ENCODE measurements around the gene ABI1.

The ABI1 gene

GRCh38 chr10:26780106-26780792, 80.5 kb downstream of the ABI1 start:
- Histone ChIP-seq H3K27me3 (ENCODE audit: control insufficient read depth, insufficient read depth, low read length) (no peaks in the 10 kb centered on the region), H3K9me3 (ENCODE audit: control insufficient read depth, low read depth, low read length) (no peaks in the 10 kb centered on the region), H3K27ac (ENCODE audit: low read length) (no peak overlapping the region), H3K4me1 (ENCODE audit: control insufficient read depth, low read depth, low read length) (peaks cover 3% of the 10 kb centered on the region), H3K9ac (ENCODE audit: low read length) (no peak overlapping the region), H3K36me3 (ENCODE audit: control insufficient read depth, low read depth, low read length) (no peaks in the 10 kb centered on the region), H3K4me3 (ENCODE audit: low read length) (no peak overlapping the region)

GRCh38 chr10:26779176-26779860, 81.4 kb downstream of the ABI1 start:
- Histone ChIP-seq H3K4me1 (ENCODE audit: control insufficient read depth, low read depth, low read length) (peaks cover 3% of the 10 kb centered on the region), H3K9ac (ENCODE audit: low read length) (no peak overlapping the region), H3K27ac (ENCODE audit: low read length) (no peak overlapping the region), H3K27me3 (ENCODE audit: control insufficient read depth, insufficient read depth, low read length) (no peaks in the 10 kb centered on the region), H3K4me3 (ENCODE audit: low read length) (no peak overlapping the region), H3K9me3 (ENCODE audit: control insufficient read depth, low read depth, low read length) (no peaks in the 10 kb centered on the region), H3K36me3 (ENCODE audit: control insufficient read depth, low read depth, low read length) (no peaks in the 10 kb centered on the region)

DNA sequence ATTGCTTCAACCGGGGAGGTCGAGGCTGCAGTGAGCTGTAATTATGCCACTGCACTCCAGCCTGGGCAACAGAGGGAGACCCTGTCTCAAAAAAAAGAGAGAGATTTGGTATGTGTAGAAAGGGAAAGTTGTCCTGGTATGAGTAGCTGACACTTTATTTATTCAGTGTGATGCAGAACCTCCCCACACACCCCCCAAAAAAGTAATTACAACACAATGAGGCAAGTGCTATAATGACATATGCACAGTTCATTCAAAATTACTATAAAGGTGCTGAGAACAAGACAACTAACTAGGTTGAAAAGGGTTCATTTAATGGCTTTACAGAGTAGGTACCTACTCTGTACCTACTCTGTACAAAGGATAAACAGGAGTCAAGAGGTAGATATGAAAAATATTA, 83.1 kb downstream of the ABI1 start:
- Histone ChIP-seq H3K36me3 (ENCODE audit: control insufficient read depth, low read depth, low read length) (no peaks in the 10 kb centered on the region), H3K27me3 (ENCODE audit: control insufficient read depth, insufficient read depth, low read length) (no peaks in the 10 kb centered on the region), H3K9me3 (ENCODE audit: control insufficient read depth, low read depth, low read length) (no peaks in the 10 kb centered on the region), H3K9ac (ENCODE audit: low read length) (no peak overlapping the region), H3K27ac (ENCODE audit: low read length) (no peak overlapping the region), H3K4me3 (ENCODE audit: low read length) (no peak overlapping the region), H3K4me1 (ENCODE audit: control insufficient read depth, low read depth, low read length) (peaks cover 3% of the 10 kb centered on the region)

- no peak overlapping the region for H3K4me3 ChIP-seq (ENCODE audit: low read length)
- H3K27me3 ChIP-seq (ENCODE audit: control insufficient read depth, insufficient read depth, low read length) = no peaks in the 10 kb centered on the region
- H3K4me1 ChIP-seq (ENCODE audit: control insufficient read depth, low read depth, low read length) = no peaks in the 10 kb centered on the region
- H3K27ac ChIP-seq (ENCODE audit: low read length) = no peak overlapping the region
- H3K9ac ChIP-seq (ENCODE audit: low read length) = no peak overlapping the region
- no peaks in the 10 kb centered on the region for H3K36me3 ChIP-seq (ENCODE audit: control insufficient read depth, low read depth, low read length)
- no peaks in the 10 kb centered on the region for H3K9me3 ChIP-seq (ENCODE audit: control insufficient read depth, low read depth, low read length)
Observed at GRCh38 chr10:26776258-26776657, 84.5 kb downstream of the ABI1 start.

DNA sequence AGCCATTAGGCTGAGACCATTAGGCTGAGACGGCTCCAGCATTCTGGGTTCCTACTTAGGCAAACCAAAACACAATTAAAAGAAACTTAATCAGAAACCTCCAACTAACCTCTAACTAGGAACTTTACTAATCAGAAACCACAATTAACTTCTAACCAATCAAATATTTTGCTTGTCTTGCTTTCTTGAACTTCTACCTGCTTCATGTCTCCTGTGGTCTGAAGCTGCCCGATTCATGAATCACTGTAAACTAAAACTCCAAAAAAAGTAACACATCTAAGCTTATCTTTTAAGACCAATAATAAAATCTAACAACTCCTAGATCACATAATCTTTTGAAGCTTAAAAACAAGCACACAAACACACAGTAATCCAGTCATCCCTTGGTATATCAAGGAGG, 87.1 kb downstream of the ABI1 start:
- no peak overlapping the region for H3K4me3 ChIP-seq (ENCODE audit: low read length)
- H3K9me3 ChIP-seq (ENCODE audit: control insufficient read depth, low read depth, low read length) = no peaks in the 10 kb centered on the region
- no peak overlapping the region for H3K9ac ChIP-seq (ENCODE audit: low read length)
- no peaks in the 10 kb centered on the region for H3K36me3 ChIP-seq (ENCODE audit: control insufficient read depth, low read depth, low read length)
- H3K27me3 ChIP-seq (ENCODE audit: control insufficient read depth, insufficient read depth, low read length) = no peaks in the 10 kb centered on the region
- no peak overlapping the region for H3K27ac ChIP-seq (ENCODE audit: low read length)
- H3K4me1 ChIP-seq (ENCODE audit: control insufficient read depth, low read depth, low read length) = no peaks in the 10 kb centered on the region

GRCh38 chr10:26770069-26770468, 90.7 kb downstream of the ABI1 start:
- Histone ChIP-seq H3K4me3 (ENCODE audit: low read length) (no peak overlapping the region), H3K27me3 (ENCODE audit: control insufficient read depth, insufficient read depth, low read length) (no peaks in the 10 kb centered on the region), H3K9ac (ENCODE audit: low read length) (no peak overlapping the region), H3K9me3 (ENCODE audit: control insufficient read depth, low read depth, low read length) (no peaks in the 10 kb centered on the region), H3K27ac (ENCODE audit: low read length) (no peak overlapping the region), H3K4me1 (ENCODE audit: control insufficient read depth, low read depth, low read length) (no peaks in the 10 kb centered on the region), H3K36me3 (ENCODE audit: control insufficient read depth, low read depth, low read length) (peaks cover 3% of the 10 kb centered on the region)

- Histone ChIP-seq H3K27ac (ENCODE audit: low read length) (no peak overlapping the region), H3K9me3 (ENCODE audit: control insufficient read depth, low read depth, low read length) (no peaks in the 10 kb centered on the region), H3K4me3 (ENCODE audit: low read length) (no peak overlapping the region)
Observed at GRCh38 chr10:26765549-26765948, 95.2 kb downstream of the ABI1 start.

DNA sequence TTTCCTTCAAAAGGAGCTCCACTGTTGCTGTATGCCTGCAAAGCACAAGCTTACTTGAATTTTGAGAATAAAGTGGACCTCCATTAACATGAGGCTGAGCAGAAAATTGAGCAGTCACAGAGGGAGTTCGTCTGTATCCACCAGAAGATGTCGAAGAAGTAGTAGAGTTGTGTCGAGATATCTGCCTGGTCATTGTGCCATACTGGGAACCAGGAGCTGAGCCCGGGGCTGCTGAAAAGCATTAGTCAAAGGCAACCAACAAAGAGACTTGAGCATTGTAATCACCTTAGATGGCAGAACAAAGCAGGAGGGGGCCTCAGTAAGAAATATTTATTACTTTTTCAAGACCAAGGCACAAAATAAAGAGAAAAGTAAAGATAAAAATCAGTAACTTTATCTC, 101.8 kb downstream of the ABI1 start:
- H3K27me3 ChIP-seq (ENCODE audit: control insufficient read depth, insufficient read depth, low read length) = no peaks in the 10 kb centered on the region

More at GRCh38 chr10:26765549-26765948, 95.2 kb downstream of the ABI1 start:
- H3K9ac ChIP-seq (ENCODE audit: low read length) = no peak overlapping the region
- no peaks in the 10 kb centered on the region for H3K4me1 ChIP-seq (ENCODE audit: control insufficient read depth, low read depth, low read length)
- H3K27me3 ChIP-seq (ENCODE audit: control insufficient read depth, insufficient read depth, low read length) = no peaks in the 10 kb centered on the region
- H3K36me3 ChIP-seq (ENCODE audit: control insufficient read depth, low read depth, low read length) = peaks cover 9% of the 10 kb centered on the region

GRCh38 chr10:26755443-26755903, 105.3 kb downstream of the ABI1 start:
- no peak overlapping the region for H3K9ac ChIP-seq (ENCODE audit: low read length)
- no peak overlapping the region for H3K4me3 ChIP-seq (ENCODE audit: low read length)

More for the DNA sequence above, 101.8 kb downstream of the ABI1 start:
- Histone ChIP-seq H3K9ac (ENCODE audit: low read length) (no peak overlapping the region), H3K9me3 (ENCODE audit: control insufficient read depth, low read depth, low read length) (no peaks in the 10 kb centered on the region), H3K36me3 (ENCODE audit: control insufficient read depth, low read depth, low read length) (peaks cover 6% of the 10 kb centered on the region), H3K4me3 (ENCODE audit: low read length) (no peak overlapping the region), H3K27ac (ENCODE audit: low read length) (no peak overlapping the region), H3K4me1 (ENCODE audit: control insufficient read depth, low read depth, low read length) (peaks cover 21% of the 10 kb centered on the region)

DNA sequence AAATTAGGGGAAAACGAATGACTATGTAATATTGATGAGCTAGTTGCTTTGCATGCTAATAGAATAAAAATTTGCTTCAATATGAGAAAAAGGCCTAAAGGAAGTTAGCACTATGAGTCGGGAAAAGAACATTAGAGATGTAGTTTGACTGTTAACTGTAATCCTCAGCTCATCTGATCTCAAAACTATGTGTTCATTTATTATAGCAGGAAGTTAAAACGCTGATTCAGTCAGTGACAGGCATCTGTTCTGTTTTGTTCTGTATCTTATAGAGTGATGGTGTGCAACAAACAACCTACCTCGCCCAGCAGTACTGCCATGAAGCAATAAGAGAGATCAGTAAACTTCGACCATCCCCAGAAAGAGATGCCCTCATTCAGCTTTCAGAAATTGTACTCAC, 114.7 kb downstream of the ABI1 start:
- H3K36me3 ChIP-seq (ENCODE audit: control insufficient read depth, low read depth, low read length) = peaks cover 47% of the 10 kb centered on the region
- no peak overlapping the region for H3K9ac ChIP-seq (ENCODE audit: low read length)
- H3K27ac ChIP-seq (ENCODE audit: low read length) = no peak overlapping the region
- peaks cover 5% of the 10 kb centered on the region for H3K4me1 ChIP-seq (ENCODE audit: control insufficient read depth, low read depth, low read length)
- no peak overlapping the region for H3K4me3 ChIP-seq (ENCODE audit: low read length)
- no peaks in the 10 kb centered on the region for H3K9me3 ChIP-seq (ENCODE audit: control insufficient read depth, low read depth, low read length)
- no peaks in the 10 kb centered on the region for H3K27me3 ChIP-seq (ENCODE audit: control insufficient read depth, insufficient read depth, low read length)

More at GRCh38 chr10:26755443-26755903, 105.3 kb downstream of the ABI1 start:
- Histone ChIP-seq H3K27me3 (ENCODE audit: control insufficient read depth, insufficient read depth, low read length) (no peaks in the 10 kb centered on the region), H3K36me3 (ENCODE audit: control insufficient read depth, low read depth, low read length) (no peaks in the 10 kb centered on the region), H3K4me1 (ENCODE audit: control insufficient read depth, low read depth, low read length) (peaks cover 21% of the 10 kb centered on the region), H3K9me3 (ENCODE audit: control insufficient read depth, low read depth, low read length) (no peaks in the 10 kb centered on the region), H3K27ac (ENCODE audit: low read length) (peak overlapping the region; percentile 24)

DNA sequence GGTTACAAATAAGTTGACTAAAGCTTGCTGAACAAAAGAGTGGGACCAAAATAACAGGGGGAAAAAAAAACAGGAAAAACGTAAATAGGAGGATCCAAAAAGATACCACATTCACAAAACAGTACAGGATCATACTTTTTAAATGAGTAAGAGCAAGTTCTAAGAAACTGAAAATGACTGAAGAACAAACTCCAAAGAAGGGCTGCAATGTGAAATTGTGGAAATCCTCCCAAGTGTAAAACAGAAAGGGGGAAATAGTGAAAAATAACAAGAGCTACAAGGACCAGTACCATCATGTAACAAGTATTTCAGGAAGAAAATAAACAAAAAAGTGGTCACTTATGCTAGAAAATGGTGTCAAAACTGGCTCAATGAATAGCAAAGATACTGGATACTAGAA, 116.9 kb downstream of the ABI1 start:
- Histone ChIP-seq H3K9me3 (ENCODE audit: control insufficient read depth, low read depth, low read length) (no peaks in the 10 kb centered on the region), H3K4me1 (ENCODE audit: control insufficient read depth, low read depth, low read length) (peaks cover 5% of the 10 kb centered on the region), H3K36me3 (ENCODE audit: control insufficient read depth, low read depth, low read length) (peaks cover 60% of the 10 kb centered on the region), H3K27ac (ENCODE audit: low read length) (no peak overlapping the region), H3K27me3 (ENCODE audit: control insufficient read depth, insufficient read depth, low read length) (no peaks in the 10 kb centered on the region), H3K4me3 (ENCODE audit: low read length) (no peak overlapping the region), H3K9ac (ENCODE audit: low read length) (no peak overlapping the region)

- H3K36me3 ChIP-seq (ENCODE audit: control insufficient read depth, low read depth, low read length) = peaks cover 63% of the 10 kb centered on the region
- H3K27ac ChIP-seq (ENCODE audit: low read length) = no peak overlapping the region
Observed at GRCh38 chr10:26743091-26743490, 117.7 kb downstream of the ABI1 start.

More at GRCh38 chr10:26743091-26743490, 117.7 kb downstream of the ABI1 start:
- H3K27me3 ChIP-seq (ENCODE audit: control insufficient read depth, insufficient read depth, low read length) = no peaks in the 10 kb centered on the region
- no peak overlapping the region for H3K4me3 ChIP-seq (ENCODE audit: low read length)
- no peaks in the 10 kb centered on the region for H3K9me3 ChIP-seq (ENCODE audit: control insufficient read depth, low read depth, low read length)
- H3K4me1 ChIP-seq (ENCODE audit: control insufficient read depth, low read depth, low read length) = peaks cover 5% of the 10 kb centered on the region
- H3K9ac ChIP-seq (ENCODE audit: low read length) = no peak overlapping the region

Data from iPS-18a (cell line).